CD14-positive monocyte (primary cell): Measurements from ENCODE around the gene BASP1. TPM values are rescaled to one million over a fixed set of nuclear protein-coding genes. Genes with fewer than 3 reads are reported as not detected.
"Not testable (repeated sequence)": the region's sequence is repeated elsewhere in the genome, so short reads cannot be mapped to it uniquely, and the experiment has no call there.

Source experiments
- DNase-seq, 3 donors: peaks; one replicate each; pipeline ENCODE4 v3.0.0-alpha.2; 2011 to 2022
- H2AFZ ChIP-seq: 2 replicates; pipeline ENCODE4 v1.6.0; 2012; ENCODE audit warnings: mild to moderate bottlenecking, low read depth, low read length, inconsistent platforms; ENCODE audit not compliant: insufficient read depth, poor library complexity, severe bottlenecking
- H3K27ac ChIP-seq, 2 donors: 1 replicate in 1 of 2; 2 replicates in 1 of 2; pipeline ENCODE4 v1.5.1; 2012 to 2013; ENCODE audit warnings: low read length in 2 of 2, control low read depth in 1 of 2, inconsistent platforms in 1 of 2, low read depth in 1 of 2, mild to moderate bottlenecking in 1 of 2
- H3K27me3 ChIP-seq, 2 donors: one replicate each; pipeline versions ENCODE4 v1.6.0 to v1.6.1; 2011 to 2013; ENCODE audit warnings: low read length in 2 of 2; ENCODE audit not compliant: control insufficient read depth in 2 of 2, insufficient read depth in 2 of 2
- H3K36me3 ChIP-seq, 2 donors: replicated peaks in 1 of 2; 1 replicate in 1 of 2; 2 replicates in 1 of 2; pipeline versions ENCODE4 v1.5.1 to v1.6.1; 2012 to 2013; ENCODE audit warnings: low read length in 2 of 2, control low read depth in 1 of 2, inconsistent platforms in 1 of 2, mild to moderate bottlenecking in 1 of 2; ENCODE audit not compliant: insufficient read depth in 2 of 2, control insufficient read depth in 1 of 2
- H3K4me1 ChIP-seq, 2 donors: 1 replicate in 1 of 2; 2 replicates in 1 of 2; pipeline versions ENCODE4 v1.5.1 to v1.6.1; 2012 to 2013; ENCODE audit warnings: low read length in 2 of 2, control low read depth in 1 of 2, inconsistent platforms in 1 of 2, mild to moderate bottlenecking in 1 of 2, moderate library complexity in 1 of 2; ENCODE audit not compliant: insufficient read depth in 2 of 2, control insufficient read depth in 1 of 2
- H3K4me2 ChIP-seq: replicated peaks from 2 replicates; pipeline ENCODE3; 2012; ENCODE audit warnings: low read length, moderate library complexity, mild to moderate bottlenecking; ENCODE audit not compliant: poor library complexity, severe bottlenecking; ENCODE audit errors: extremely low read depth
- H3K4me3 ChIP-seq, 3 experiments: fragments of 200-600 bp in 1 of 3; sonication (generic) in 1 of 3; replicated peaks in 1 of 3; 1 replicate in 2 of 3; 2 replicates in 1 of 3; pipeline ENCODE4 v1.5.1; 2011 to 2013; ENCODE audit warnings: low read length in 3 of 3, mild to moderate bottlenecking in 3 of 3, control low read depth in 2 of 3, low read depth in 2 of 3, inconsistent platforms in 1 of 3, moderate library complexity in 1 of 3
- H3K79me2 ChIP-seq: 2 replicates; pipeline ENCODE4 v1.6.0; 2012; ENCODE audit warnings: mild to moderate bottlenecking, control low read depth, inconsistent platforms, low read length, moderate library complexity; ENCODE audit not compliant: insufficient read depth
- H3K9ac ChIP-seq: 2 replicates; pipeline ENCODE4 v1.6.0; 2017; ENCODE audit warnings: low read length, mild to moderate bottlenecking; ENCODE audit not compliant: insufficient read depth, poor library complexity, severe bottlenecking
- H3K9me3 ChIP-seq, 2 donors: replicated peaks in 1 of 2; 1 replicate in 1 of 2; 2 replicates in 1 of 2; pipeline versions ENCODE4 v1.5.1 to v1.6.1; 2012 to 2013; ENCODE audit warnings: low read length in 2 of 2, control low read depth in 1 of 2; ENCODE audit not compliant: control insufficient read depth in 1 of 2, insufficient read depth in 1 of 2
- H4K20me1 ChIP-seq: 2 replicates; pipeline ENCODE4 v1.6.0; 2012; ENCODE audit warnings: mild to moderate bottlenecking, low read length, control low read depth, moderate library complexity; ENCODE audit not compliant: insufficient read depth
- H3K27ac Mint-ChIP-seq, 7 donors: one replicate each; pipeline ENCODE4 v1.8.0; 2020; ENCODE audit warnings: mild to moderate bottlenecking in 7 of 7, mixed read lengths in 7 of 7, moderate library complexity in 6 of 7, inconsistent platforms in 2 of 7
- H3K27me3 Mint-ChIP-seq, 3 donors: one replicate each; pipeline ENCODE4 v1.8.0; 2021 to 2022; ENCODE audit warnings: low read depth in 3 of 3, mild to moderate bottlenecking in 3 of 3, mixed read lengths in 3 of 3, moderate library complexity in 3 of 3, inconsistent platforms in 1 of 3
- H3K36me3 Mint-ChIP-seq, 2 donors: one replicate each; pipeline ENCODE4 v1.8.0; 2020; ENCODE audit warnings: mixed read lengths in 2 of 2, inconsistent platforms in 1 of 2, mild to moderate bottlenecking in 1 of 2
- H3K4me1 Mint-ChIP-seq: one replicate; pipeline ENCODE4 v1.8.0; 2020; ENCODE audit warnings: mild to moderate bottlenecking, mixed read lengths
- H3K4me3 Mint-ChIP-seq, 2 donors: one replicate each; pipeline ENCODE4 v1.8.0; 2020; ENCODE audit warnings: mild to moderate bottlenecking in 2 of 2, mixed read lengths in 2 of 2, moderate library complexity in 1 of 2
- H3K9me3 Mint-ChIP-seq, 7 donors: one replicate each; pipeline ENCODE4 v1.8.0; 2020 to 2022; ENCODE audit warnings: mixed read lengths in 7 of 7, mild to moderate bottlenecking in 6 of 7, moderate library complexity in 6 of 7, inconsistent platforms in 2 of 7
- CTCF ChIP-seq: fragments of 200-600 bp; IDR thresholded peaks from one replicate; pipeline ENCODE4 v1.8.0; 2022; ENCODE audit warnings: antibody characterized with exemption, mild to moderate bottlenecking
- WGBS: methylation state at CpG from one replicate; pipeline ENCODE4 v1.1.5; 2013; ENCODE audit warnings: missing lambda C conversion rate; ENCODE audit not compliant: insufficient coverage; 5-methylcytosine and 5-hydroxymethylcytosine counted together
- intact Hi-C, 2 donors: fragments of 100-400 bp; cut with micrococcal nuclease; formaldehyde crosslinking; loops; one replicate each; pipeline versions ENCODE4 v1.15.0 to v1.15.1; 2023
- polyA plus RNA-seq, 3 donors: library from polyadenylated mRNA; depleted of rRNA in 1 of 3; unstranded in 2 of 3; stranded (reverse) in 1 of 3; fragments of 300-500 nt in 2 of 3; fragments of >200 nt in 1 of 3; fragmentation: Illumina TruSeq in 2 of 3; gene quantifications; 1 replicate in 2 of 3; 2 replicates in 1 of 3; pipeline ENCODE4 v1.2.3, GENCODE V29; 2012 to 2021

BASP1 gene
- polyA plus RNA-seq, 3 donors: 23.7 to 61.6 (median 36.6) TPM

DNA sequence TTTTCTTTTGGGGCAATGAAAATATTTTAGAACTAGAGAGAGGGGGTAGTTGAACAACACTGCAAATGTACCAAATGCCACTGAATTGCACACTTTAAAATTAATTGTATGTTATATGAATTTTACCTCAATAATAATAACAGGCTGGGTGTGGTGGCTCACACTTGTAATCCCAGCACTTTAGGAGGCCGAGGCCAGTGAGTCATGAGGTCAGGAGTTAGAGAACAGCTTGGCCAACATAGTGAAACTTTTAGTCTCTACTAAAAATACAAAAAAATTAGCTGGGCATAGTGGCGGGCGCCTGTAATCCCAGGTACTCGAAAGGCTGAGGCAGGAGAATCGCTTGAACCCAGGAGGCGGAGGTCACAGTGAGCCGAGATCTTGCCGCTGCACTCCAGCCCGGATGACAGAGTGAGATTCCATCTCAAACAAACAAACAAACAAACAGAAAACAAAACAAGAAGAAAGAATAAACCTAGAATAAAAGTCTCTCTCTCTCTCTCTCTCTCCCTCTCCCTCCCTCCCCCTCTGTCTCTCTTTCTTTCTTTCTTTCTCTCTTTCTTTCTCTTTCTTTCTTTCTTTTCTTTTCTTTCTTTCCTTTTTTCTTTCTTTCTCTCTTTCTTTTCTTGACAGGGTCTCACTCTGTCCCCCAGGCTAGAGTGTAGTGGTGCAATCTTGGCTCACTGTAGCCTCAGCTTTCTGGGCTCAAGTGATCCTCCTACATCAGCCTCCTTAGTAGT is 91.1 kb downstream of the BASP1 start:
- H3K4me1 Mint-ChIP-seq: peaks cover 14% of the 10 kb centered on the region
- Histone ChIP-seq H3K4me1 (peaks cover 15 to 21% of the 10 kb centered on the region in 2 donors), H3K4me2 (no peak overlapping the region), H3K36me3 (no peaks in the 10 kb centered on the region), H3K27me3 (no peaks in the 10 kb centered on the region), H3K9ac (no peak overlapping the region), H4K20me1 (no peaks in the 10 kb centered on the region), H3K27ac (no peak overlapping the region), H3K4me3 (no peak overlapping the region), H3K9me3 (no peaks in the 10 kb centered on the region), H3K79me2 (no peaks in the 10 kb centered on the region), H2AFZ (no peak overlapping the region)
- 100% methylated on average over 8 of the region's 9 CpGs for WGBS
- peaks cover 0 to 3% (median 0%) of the 10 kb centered on the region in 3 donors for H3K27me3 Mint-ChIP-seq
- no peak overlapping the region for H3K4me3 Mint-ChIP-seq
- TF ChIP-seq CTCF: no peak
- peak in 1 of 3 donors; percentile 21 for DNase-seq
- intact Hi-C loops: loop anchor here in 1 of 2 donors (10.0 kb wide), 1 partner anchor 54 kb away; no protein-coding TSS in a partner anchor
- peaks cover 0 to 10% (median 0%) of the 10 kb centered on the region in 7 donors for H3K9me3 Mint-ChIP-seq
- peaks cover 0 to 3% of the 10 kb centered on the region in 2 donors for H3K36me3 Mint-ChIP-seq
- H3K27ac Mint-ChIP-seq: peak overlapping the region in 2 of 7 donors; percentile 1 to 11

DNA sequence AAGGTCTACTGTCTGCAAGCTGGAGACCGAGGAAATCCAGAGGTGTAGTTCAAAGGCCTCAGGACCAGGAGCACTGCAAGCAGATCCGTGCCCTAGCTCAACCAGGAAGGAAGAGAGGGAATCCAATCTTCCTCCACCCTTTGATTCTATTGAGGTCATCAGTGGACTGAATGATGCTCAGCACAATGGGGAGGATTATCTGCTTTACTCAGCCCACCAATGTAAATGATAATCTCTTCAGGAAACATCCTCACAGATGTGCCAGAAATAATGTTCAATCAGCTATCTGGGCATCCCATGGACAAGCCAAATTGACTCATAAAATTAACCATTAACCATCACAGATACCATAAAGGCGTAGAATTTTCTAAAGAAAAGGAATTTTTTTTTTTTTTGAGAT is 92.0 kb downstream of the BASP1 start:
- Histone ChIP-seq H3K4me1 (peaks cover 5 to 12% of the 10 kb centered on the region in 2 donors), H3K79me2 (no peaks in the 10 kb centered on the region), H3K4me2 (no peak overlapping the region), H3K27ac (no peak overlapping the region), H3K9me3 (no peaks in the 10 kb centered on the region), H4K20me1 (no peaks in the 10 kb centered on the region), H3K36me3 (no peaks in the 10 kb centered on the region), H3K9ac (no peak overlapping the region), H3K4me3 (no peak overlapping the region), H2AFZ (no peak overlapping the region), H3K27me3 (no peaks in the 10 kb centered on the region)
- TF ChIP-seq CTCF: no peak
- DNase-seq: no peak
- Mint-ChIP-seq H3K9me3 (peaks cover 0 to 10% (median 0%) of the 10 kb centered on the region in 7 donors), H3K27ac (no peak overlapping the region), H3K36me3 (peaks cover 0 to 3% of the 10 kb centered on the region in 2 donors), H3K4me3 (no peak overlapping the region), H3K27me3 (peaks cover 0 to 3% (median 0%) of the 10 kb centered on the region in 3 donors), H3K4me1 (peaks cover 5% of the 10 kb centered on the region)
- 100% methylated on average over 1 of the region's 3 CpGs for WGBS
- intact Hi-C loops: loop anchor here in 1 of 2 donors (10.0 kb wide), 1 partner anchor 55 kb away; no protein-coding TSS in a partner anchor

DNA sequence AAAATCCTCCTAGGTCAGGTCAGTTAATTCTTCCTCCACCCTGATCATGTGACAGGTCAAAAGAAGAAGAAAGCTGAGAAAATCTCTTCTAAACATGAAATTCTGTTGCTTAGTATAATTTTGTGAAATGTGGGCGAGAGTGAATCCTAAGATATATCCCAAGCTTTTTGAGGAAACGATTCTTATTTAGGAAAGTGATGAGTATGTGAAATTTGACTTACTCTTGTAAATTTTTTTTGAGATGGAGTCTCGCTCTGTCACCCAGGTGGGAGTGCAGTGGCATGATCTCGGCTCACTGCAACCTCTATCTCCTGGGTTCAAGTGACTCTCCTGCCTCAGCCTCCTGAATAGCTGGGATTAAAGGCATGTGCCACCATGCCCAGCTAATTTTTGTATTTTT is 93.1 kb downstream of the BASP1 start:
- H3K36me3 Mint-ChIP-seq, DNase-seq, H3K9me3 ChIP-seq, H3K27me3 Mint-ChIP-seq, H3K27ac Mint-ChIP-seq, H3K36me3 ChIP-seq, H3K9ac ChIP-seq, H3K27me3 ChIP-seq, H3K9me3 Mint-ChIP-seq, H3K4me3 ChIP-seq, H3K79me2 ChIP-seq, H3K4me3 Mint-ChIP-seq, H3K27ac ChIP-seq, H3K4me2 ChIP-seq, H4K20me1 ChIP-seq, intact Hi-C loops, H2AFZ ChIP-seq: not testable (repeated sequence)
- H3K4me1 ChIP-seq: peaks cover 9 to 18% of the 10 kb centered on the region in 2 donors
- 90% methylated on average over 2 of the region's 4 CpGs for WGBS
- H3K4me1 Mint-ChIP-seq: peaks cover 12% of the 10 kb centered on the region
